ENCODE data around the gene IMMP2L.

IMMP2L gene

DNA sequence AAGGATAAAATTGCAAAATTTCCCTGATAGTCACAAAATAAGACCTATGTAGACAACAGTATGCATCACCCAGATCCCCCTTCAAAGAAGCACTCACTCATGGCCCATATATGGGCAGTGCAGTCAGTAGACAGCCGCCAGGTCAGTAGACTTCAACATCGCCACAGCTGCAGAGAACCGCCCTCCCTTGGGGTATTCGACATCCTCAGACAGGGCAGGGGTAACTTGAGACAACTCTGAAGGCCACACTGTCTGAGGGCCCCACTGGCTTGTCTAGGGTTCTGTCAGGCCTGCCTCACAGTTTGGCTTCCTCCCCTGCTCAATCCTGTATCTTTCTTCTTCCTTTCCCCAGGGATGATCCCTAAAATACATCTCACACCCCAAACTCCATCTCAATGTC, 172.3 kb downstream of the IMMP2L start:
- TF ChIP-seq, protein P1, sequence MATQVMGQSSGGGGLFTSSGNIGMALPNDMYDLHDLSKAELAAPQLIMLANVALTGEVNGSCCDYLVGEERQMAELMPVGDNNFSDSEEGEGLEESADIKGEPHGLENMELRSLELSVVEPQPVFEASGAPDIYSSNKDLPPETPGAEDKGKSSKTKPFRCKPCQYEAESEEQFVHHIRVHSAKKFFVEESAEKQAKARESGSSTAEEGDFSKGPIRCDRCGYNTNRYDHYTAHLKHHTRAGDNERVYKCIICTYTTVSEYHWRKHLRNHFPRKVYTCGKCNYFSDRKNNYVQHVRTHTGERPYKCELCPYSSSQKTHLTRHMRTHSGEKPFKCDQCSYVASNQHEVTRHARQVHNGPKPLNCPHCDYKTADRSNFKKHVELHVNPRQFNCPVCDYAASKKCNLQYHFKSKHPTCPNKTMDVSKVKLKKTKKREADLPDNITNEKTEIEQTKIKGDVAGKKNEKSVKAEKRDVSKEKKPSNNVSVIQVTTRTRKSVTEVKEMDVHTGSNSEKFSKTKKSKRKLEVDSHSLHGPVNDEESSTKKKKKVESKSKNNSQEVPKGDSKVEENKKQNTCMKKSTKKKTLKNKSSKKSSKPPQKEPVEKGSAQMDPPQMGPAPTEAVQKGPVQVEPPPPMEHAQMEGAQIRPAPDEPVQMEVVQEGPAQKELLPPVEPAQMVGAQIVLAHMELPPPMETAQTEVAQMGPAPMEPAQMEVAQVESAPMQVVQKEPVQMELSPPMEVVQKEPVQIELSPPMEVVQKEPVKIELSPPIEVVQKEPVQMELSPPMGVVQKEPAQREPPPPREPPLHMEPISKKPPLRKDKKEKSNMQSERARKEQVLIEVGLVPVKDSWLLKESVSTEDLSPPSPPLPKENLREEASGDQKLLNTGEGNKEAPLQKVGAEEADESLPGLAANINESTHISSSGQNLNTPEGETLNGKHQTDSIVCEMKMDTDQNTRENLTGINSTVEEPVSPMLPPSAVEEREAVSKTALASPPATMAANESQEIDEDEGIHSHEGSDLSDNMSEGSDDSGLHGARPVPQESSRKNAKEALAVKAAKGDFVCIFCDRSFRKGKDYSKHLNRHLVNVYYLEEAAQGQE (IDR thresholded peaks at IDR 0.05; ENCODE audit: insufficient read depth in 1 of 2, low read depth in 2 of 2, low read length in 2 of 2) = no peak
- TF ChIP-seq TAF1 (IDR thresholded peaks at IDR 0.05; ENCODE audit: borderline replicate concordance, insufficient read depth, low read length) (no peak), SIN3A (IDR thresholded peaks at IDR 0.05; ENCODE audit: borderline replicate concordance, insufficient read depth, low read length) (no peak), FOXP2 (optimal IDR thresholded peaks at IDR 0.05; ENCODE audit: borderline replicate concordance, extremely low read depth, extremely low read length, insufficient read depth) (no peak), POLR2AphosphoS5 (IDR thresholded peaks at IDR 0.05; ENCODE audit: low read depth, low read length) (no peak)

DNA sequence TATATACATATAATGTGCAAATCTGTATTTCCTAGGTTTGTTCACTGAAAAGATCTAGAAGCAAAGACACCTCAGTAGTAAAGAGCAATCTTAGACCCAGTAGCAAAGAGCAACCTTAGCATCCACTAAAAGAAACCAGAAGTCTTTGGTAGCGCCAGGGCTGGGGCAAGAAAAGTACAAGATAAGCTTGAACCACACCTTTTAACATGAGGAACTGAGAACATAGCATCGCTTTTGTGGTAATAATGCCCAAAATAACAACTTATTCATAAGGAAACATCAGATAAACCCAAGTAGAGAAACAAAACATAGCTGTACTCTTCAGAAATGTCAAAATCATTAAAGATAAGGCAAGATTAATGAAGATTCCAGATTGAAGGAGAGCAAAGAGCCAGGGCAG, 173.4 kb downstream of the IMMP2L start:
- TF ChIP-seq FOXP2 (optimal IDR thresholded peaks at IDR 0.05; ENCODE audit: borderline replicate concordance, extremely low read depth, extremely low read length, insufficient read depth) = no peak
- TF ChIP-seq, protein P1 (IDR thresholded peaks at IDR 0.05; ENCODE audit: insufficient read depth in 1 of 2, low read depth in 2 of 2, low read length in 2 of 2) = no peak
- TF ChIP-seq TAF1 (IDR thresholded peaks at IDR 0.05; ENCODE audit: borderline replicate concordance, insufficient read depth, low read length) = no peak
- TF ChIP-seq POLR2AphosphoS5 (IDR thresholded peaks at IDR 0.05; ENCODE audit: low read depth, low read length) = no peak

DNA sequence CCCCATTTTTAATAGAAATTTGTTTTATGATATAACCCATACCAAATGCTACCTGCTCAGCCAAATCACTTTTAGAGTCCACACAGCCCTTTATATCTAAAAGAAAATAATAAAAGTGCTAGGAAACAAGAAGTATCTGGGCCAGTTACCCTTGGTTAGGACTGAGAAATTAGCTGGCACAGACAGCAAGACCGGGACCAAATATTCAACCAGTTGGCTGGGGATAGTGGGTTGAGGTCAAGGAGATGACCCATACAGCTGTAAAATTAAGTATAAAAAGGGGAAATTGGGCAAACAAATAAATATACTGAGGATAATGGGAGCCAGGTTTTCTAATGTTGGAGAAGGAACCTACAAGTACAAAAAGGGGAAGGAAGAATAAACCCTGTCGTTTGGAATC, 174.3 kb downstream of the IMMP2L start:
- TF ChIP-seq SIN3A (IDR thresholded peaks at IDR 0.05; ENCODE audit: borderline replicate concordance, insufficient read depth, low read length) (no peak), POLR2AphosphoS5 (IDR thresholded peaks at IDR 0.05; ENCODE audit: low read depth, low read length) (no peak), TAF1 (IDR thresholded peaks at IDR 0.05; ENCODE audit: borderline replicate concordance, insufficient read depth, low read length) (no peak)
- TF ChIP-seq, protein P1 (IDR thresholded peaks at IDR 0.05; ENCODE audit: insufficient read depth in 1 of 2, low read depth in 2 of 2, low read length in 2 of 2) = no peak

DNA sequence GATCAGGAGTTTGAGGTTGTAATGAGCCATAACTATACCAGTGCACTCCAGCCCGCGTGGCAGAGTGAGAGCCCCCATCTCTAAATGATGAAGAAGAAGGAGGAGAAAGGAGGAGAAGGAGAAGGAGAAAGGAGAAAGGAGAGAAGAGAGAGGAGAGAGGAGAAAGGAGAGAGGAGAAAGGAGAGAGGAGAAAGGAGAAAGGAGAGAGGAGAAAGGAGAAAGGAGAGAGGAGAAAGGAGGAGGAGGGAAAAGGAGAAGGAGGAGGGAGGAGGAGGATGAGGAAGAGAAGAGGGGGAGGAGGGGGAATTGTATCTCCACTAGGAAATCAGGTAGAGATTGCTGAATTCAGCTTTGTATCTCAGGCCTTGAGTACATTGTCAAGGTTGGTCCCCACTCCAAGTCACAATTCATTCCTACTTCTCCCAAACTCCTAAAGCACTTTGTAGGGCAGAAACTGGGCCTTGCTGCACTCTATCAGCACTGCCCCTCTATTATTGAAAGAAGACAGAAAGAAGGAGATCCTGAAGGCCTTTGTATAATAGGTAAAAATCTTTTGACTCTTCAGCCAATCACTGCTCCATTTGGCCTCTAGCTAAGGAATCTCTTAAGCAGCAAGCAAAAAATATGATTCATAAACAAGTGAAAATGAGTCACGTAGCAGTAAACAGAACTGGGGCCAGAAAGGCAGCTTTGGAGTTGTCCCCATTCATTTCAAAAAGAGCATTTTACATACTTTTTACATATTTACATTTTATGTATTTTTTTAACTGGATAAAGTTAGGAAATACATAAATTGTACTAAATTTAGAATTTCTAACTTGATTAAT, 178.0 kb downstream of the IMMP2L start:
- TF ChIP-seq SIN3A (IDR thresholded peaks at IDR 0.05; ENCODE audit: borderline replicate concordance, insufficient read depth, low read length) (no peak), TAF1 (IDR thresholded peaks at IDR 0.05; ENCODE audit: borderline replicate concordance, insufficient read depth, low read length) (no peak), FOXP2 (optimal IDR thresholded peaks at IDR 0.05; ENCODE audit: borderline replicate concordance, extremely low read depth, extremely low read length, insufficient read depth) (no peak), POLR2AphosphoS5 (IDR thresholded peaks at IDR 0.05; ENCODE audit: low read depth, low read length) (no peak)
- TF ChIP-seq, protein P1 (IDR thresholded peaks at IDR 0.05; ENCODE audit: insufficient read depth in 1 of 2, low read depth in 2 of 2, low read length in 2 of 2) = no peak
